Thyroid gland (tissue), 4 donors: Measurements from ENCODE around the gene KLF7. TPM values are rescaled to one million over a fixed set of nuclear protein-coding genes. Genes with fewer than 3 reads are reported as not detected.

Experiments
- DNase-seq, 2 donors: peaks; one replicate each; pipeline ENCODE4 v3.0.0-alpha.2; 2019
- H3K27ac ChIP-seq, 3 donors: fragments of 200-600 bp; sonication (generic); 1 replicate in 2 of 3; 2 replicates in 1 of 3; pipeline ENCODE4 v1.5.1; 2016 to 2019; ENCODE audit warnings: mild to moderate bottlenecking in 1 of 3, moderate library complexity in 1 of 3
- H3K27me3 ChIP-seq: fragments of 200-600 bp; sonication (generic); one replicate; pipeline ENCODE4 v1.5.1; 2019
- H3K36me3 ChIP-seq, 2 donors: fragments of 200-600 bp; sonication (generic); one replicate each; pipeline ENCODE4 v1.5.1; 2016 to 2019
- H3K4me1 ChIP-seq, 2 donors: fragments of 200-600 bp; sonication (generic); one replicate each; pipeline ENCODE4 v1.5.1; 2017 to 2019
- H3K4me3 ChIP-seq, 3 donors: fragments of 200-600 bp; sonication (generic); replicated peaks in 1 of 3; 1 replicate in 2 of 3; 2 replicates in 1 of 3; pipeline ENCODE4 v1.5.1; 2016; ENCODE audit warnings: mild to moderate bottlenecking in 1 of 3
- H3K9me3 ChIP-seq: fragments of 200-600 bp; sonication (generic); one replicate; pipeline ENCODE4 v1.5.1; 2017
- POLR2A ChIP-seq, 2 donors: fragments of 450-650 bp; IDR thresholded peaks; one replicate each; pipeline ENCODE4 v1.6.1; 2017; ENCODE audit warnings: antibody characterized with exemption in 2 of 2, mild to moderate bottlenecking in 2 of 2, moderate library complexity in 1 of 2
- WGBS, 2 donors: methylation state at CpG; one replicate each; pipeline ENCODE4 v1.1.5; 2017; 5-methylcytosine and 5-hydroxymethylcytosine counted together
- intact Hi-C: fragments of 100-400 bp; cut with DNase I; formaldehyde crosslinking; loops from one replicate; pipeline ENCODE4 v1.15.1; 2023
- total RNA-seq, 4 donors: library from RNA; depleted of rRNA; stranded (reverse); fragments of >200 nt; gene quantifications; one replicate each; pipeline ENCODE4 v1.2.3, GENCODE V29; 2016
- TF ChIP-seq, protein P1 (sequence below), 6 experiments: fragments of 200-600 bp in 3 of 6; fragments of 450-650 bp in 3 of 6; sonication (generic) in 3 of 6; IDR thresholded peaks; one replicate each; pipeline ENCODE4 v1.5.1; 2016 to 2019; ENCODE audit warnings: antibody characterized with exemption in 6 of 6, mild to moderate bottlenecking in 2 of 6, inconsistent platforms in 1 of 6, moderate library complexity in 1 of 6

The KLF7 gene
- total RNA-seq, 4 donors from 2014 or later, result 19.4 to 29.5 (median 25.6) TPM

DNA sequence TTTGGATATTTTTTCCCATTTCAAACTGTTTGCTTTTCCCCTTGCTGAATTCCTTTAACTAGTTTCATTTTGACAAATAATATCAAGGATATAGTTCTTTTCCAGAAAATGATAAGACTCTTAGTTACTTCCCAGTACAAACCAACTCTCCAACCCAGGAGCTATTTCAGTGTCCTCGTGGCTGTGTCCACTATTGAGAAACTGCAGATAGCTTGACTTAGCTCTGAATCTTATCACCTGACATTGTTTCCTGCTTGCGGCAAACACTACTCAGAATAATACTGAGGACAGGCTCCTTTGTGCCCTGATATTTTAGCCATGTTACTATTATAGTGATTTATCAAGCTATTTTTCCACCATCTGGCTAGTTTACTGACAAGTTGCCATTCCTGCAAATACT lies 74.6 kb downstream of the KLF7 start:
- TF ChIP-seq, protein P1, sequence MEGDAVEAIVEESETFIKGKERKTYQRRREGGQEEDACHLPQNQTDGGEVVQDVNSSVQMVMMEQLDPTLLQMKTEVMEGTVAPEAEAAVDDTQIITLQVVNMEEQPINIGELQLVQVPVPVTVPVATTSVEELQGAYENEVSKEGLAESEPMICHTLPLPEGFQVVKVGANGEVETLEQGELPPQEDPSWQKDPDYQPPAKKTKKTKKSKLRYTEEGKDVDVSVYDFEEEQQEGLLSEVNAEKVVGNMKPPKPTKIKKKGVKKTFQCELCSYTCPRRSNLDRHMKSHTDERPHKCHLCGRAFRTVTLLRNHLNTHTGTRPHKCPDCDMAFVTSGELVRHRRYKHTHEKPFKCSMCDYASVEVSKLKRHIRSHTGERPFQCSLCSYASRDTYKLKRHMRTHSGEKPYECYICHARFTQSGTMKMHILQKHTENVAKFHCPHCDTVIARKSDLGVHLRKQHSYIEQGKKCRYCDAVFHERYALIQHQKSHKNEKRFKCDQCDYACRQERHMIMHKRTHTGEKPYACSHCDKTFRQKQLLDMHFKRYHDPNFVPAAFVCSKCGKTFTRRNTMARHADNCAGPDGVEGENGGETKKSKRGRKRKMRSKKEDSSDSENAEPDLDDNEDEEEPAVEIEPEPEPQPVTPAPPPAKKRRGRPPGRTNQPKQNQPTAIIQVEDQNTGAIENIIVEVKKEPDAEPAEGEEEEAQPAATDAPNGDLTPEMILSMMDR (IDR thresholded peaks at IDR 0.05), result no peak
- no peak for TF ChIP-seq POLR2A (IDR thresholded peaks at IDR 0.05)
- no peak for DNase-seq
- peaks cover under 1 to 15% of the 10 kb centered on the region in 2 donors for H3K36me3 ChIP-seq
- H3K27ac ChIP-seq, result peak overlapping the region in 1 of 3 donors; percentile 3
- H3K4me3 ChIP-seq, result no peak overlapping the region
- H3K27me3 ChIP-seq, result no peaks in the 10 kb centered on the region
- H3K9me3 ChIP-seq, result no peaks in the 10 kb centered on the region
- intact Hi-C loops, result no loop called here
- peaks cover 5 to 25% of the 10 kb centered on the region in 2 donors for H3K4me1 ChIP-seq
- WGBS, 2 donors, result 77% methylated on average over 2 of the region's 2 CpGs

- H3K27me3 ChIP-seq, result no peaks in the 10 kb centered on the region
- no peaks in the 10 kb centered on the region for H3K9me3 ChIP-seq
- peaks cover 5 to 25% of the 10 kb centered on the region in 2 donors for H3K4me1 ChIP-seq
- WGBS, 2 donors, result 61 to 72% methylated on average over 5 of the region's 5 CpGs
- peaks cover 5 to 15% of the 10 kb centered on the region in 2 donors for H3K36me3 ChIP-seq
- H3K27ac ChIP-seq, result peak overlapping the region in 1 of 3 donors; percentile 3
- no peak for TF ChIP-seq POLR2A (IDR thresholded peaks at IDR 0.05)
- TF ChIP-seq, protein P1 (IDR thresholded peaks at IDR 0.05), result no peak
- H3K4me3 ChIP-seq, result no peak overlapping the region
- no peak for DNase-seq
- intact Hi-C loops, result no loop called here
Measured at GRCh38 chr2:207090389-207090788, 75.4 kb downstream of the KLF7 start.

DNA sequence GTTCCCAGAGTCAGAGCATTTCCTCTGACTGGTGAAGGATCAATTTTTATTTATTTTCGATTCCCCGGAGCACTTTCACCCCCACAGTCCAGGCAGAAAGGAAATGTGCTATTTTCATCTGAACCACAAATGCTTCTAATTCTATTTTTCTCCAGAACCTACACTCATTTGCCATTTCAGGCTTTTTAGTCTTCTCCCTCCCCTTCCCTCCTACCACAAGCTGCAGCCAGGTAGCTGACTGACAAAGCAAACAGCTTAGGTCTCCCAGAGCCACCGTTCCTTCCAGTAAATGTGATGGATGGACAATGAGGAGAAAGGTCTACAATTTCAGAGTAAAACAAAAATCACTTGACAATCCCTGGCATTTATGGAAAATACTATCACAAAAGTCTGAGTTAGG lies 76.9 kb downstream of the KLF7 start:
- 50% methylated on average over 3 of the region's 3 CpGs for WGBS, 2 donors
- intact Hi-C loops, result loop anchor here (10.0 kb wide), 1 partner anchor 66 kb away; no protein-coding TSS in a partner anchor
- Histone ChIP-seq H3K4me1 (peaks cover 5 to 25% of the 10 kb centered on the region in 2 donors), H3K4me3 (no peak overlapping the region), H3K36me3 (peaks cover 7 to 15% of the 10 kb centered on the region in 2 donors), H3K27me3 (no peaks in the 10 kb centered on the region), H3K27ac (no peak overlapping the region), H3K9me3 (no peaks in the 10 kb centered on the region)
- DNase-seq, result no peak
- no peak for TF ChIP-seq POLR2A (IDR thresholded peaks at IDR 0.05)
- TF ChIP-seq, protein P1 (IDR thresholded peaks at IDR 0.05), result no peak

DNA sequence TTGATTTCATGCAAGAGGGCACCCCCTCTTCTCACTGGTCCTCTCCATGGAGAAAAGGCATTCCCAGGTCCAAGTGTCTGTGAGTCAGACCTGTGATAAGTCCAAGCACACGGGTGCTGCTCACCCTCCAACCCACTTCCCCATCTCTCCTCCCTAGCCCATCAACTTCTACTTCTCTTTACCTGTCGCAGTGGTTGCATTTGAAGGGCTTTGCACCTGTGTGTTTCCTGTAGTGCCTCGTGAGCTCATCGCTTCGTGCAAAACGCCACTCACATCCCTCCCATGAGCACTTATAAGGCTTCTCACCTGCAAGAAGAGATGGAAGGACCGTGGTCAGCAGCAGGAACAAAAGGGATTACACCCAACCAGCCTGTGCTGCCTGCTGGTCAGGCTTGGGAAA lies 77.5 kb downstream of the KLF7 start:
- TF ChIP-seq, protein P1 (IDR thresholded peaks at IDR 0.05), result no peak
- no peak for TF ChIP-seq POLR2A (IDR thresholded peaks at IDR 0.05)
- Histone ChIP-seq H3K27ac (no peak overlapping the region), H3K27me3 (no peaks in the 10 kb centered on the region), H3K36me3 (peaks cover 7 to 15% of the 10 kb centered on the region in 2 donors), H3K4me3 (no peak overlapping the region), H3K4me1 (peaks cover 5 to 25% of the 10 kb centered on the region in 2 donors), H3K9me3 (no peaks in the 10 kb centered on the region)
- intact Hi-C loops, result loop anchor here (10.0 kb wide), 1 partner anchor 67 kb away; no protein-coding TSS in a partner anchor
- 53 to 65% methylated on average over 7 of the region's 7 CpGs for WGBS, 2 donors
- no peak for DNase-seq

- H3K9me3 ChIP-seq, result no peaks in the 10 kb centered on the region
- no peaks in the 10 kb centered on the region for H3K27me3 ChIP-seq
- no peak overlapping the region for H3K27ac ChIP-seq
- H3K4me1 ChIP-seq, result peaks cover 5 to 25% of the 10 kb centered on the region in 2 donors
- DNase-seq, result no peak
- WGBS, 2 donors, result 86 to 88% methylated on average over 7 of the region's 7 CpGs
- H3K36me3 ChIP-seq, result peaks cover 7 to 15% of the 10 kb centered on the region in 2 donors
- TF ChIP-seq POLR2A (IDR thresholded peaks at IDR 0.05), result no peak
- TF ChIP-seq, protein P1 (IDR thresholded peaks at IDR 0.05), result no peak
- H3K4me3 ChIP-seq, result no peak overlapping the region
- intact Hi-C loops, result loop anchor here (10.0 kb wide), 1 partner anchor 68 kb away; no protein-coding TSS in a partner anchor
Measured at GRCh38 chr2:207087046-207087902, 78.5 kb downstream of the KLF7 start.
